BJ (cell line): ENCODE measurements around the gene GNPDA1. TPM values are rescaled to one million over a fixed set of nuclear protein-coding genes. Genes with fewer than 3 reads are reported as not detected.

Source experiments
- CTCF ChIA-PET: fragments of 350-600 bp; formaldehyde crosslinking; extraction: SDS; loops from one replicate; lab custom pipeline; 2021; ENCODE audit warnings: antibody characterized with exemption, inconsistent platforms; lab: Yijun Ruan, JAX
- POLR2A ChIA-PET: fragments of 300-600 bp; sonication (Branson Sonifier 250); formaldehyde crosslinking; extraction: SDS; loops from one replicate; lab custom pipeline; 2021; ENCODE audit warnings: antibody characterized with exemption; lab: Charles Lee
- DNase-seq: peaks from one replicate; pipeline ENCODE4 v3.0.0-alpha.2; 2011; ENCODE audit warnings: low read depth
- H3K27me3 ChIP-seq: 2 replicates; pipeline ENCODE4 v1.6.0; 2011; ENCODE audit warnings: low read length; ENCODE audit not compliant: control insufficient read depth, insufficient read depth
- H3K36me3 ChIP-seq: 2 replicates; pipeline ENCODE4 v1.5.1; 2011; ENCODE audit warnings: low read length; ENCODE audit not compliant: control insufficient read depth, insufficient read depth
- H3K4me3 ChIP-seq: 2 replicates; pipeline ENCODE4 v1.5.1; 2011; ENCODE audit warnings: low read depth, mild to moderate bottlenecking, control low read depth, low read length
- CTCF ChIP-seq: IDR thresholded peaks from 2 replicates; pipeline ENCODE4 v1.5.1; 2011; ENCODE audit warnings: low read depth, mild to moderate bottlenecking, control low read depth, inconsistent platforms, low read length, moderate library complexity; ENCODE audit not compliant: insufficient read depth
- polyA plus RNA-seq: library from polyadenylated mRNA; depleted of rRNA; stranded (reverse); fragments of >200 nt; gene quantifications from 2 replicates; pipeline ENCODE4 v1.2.3, GENCODE V29; 2011

Gene GNPDA1
- polyA plus RNA-seq, 1 experiment, result 12.5 TPM

GRCh38 chr5:141961466-141961865 lies 51.4 kb downstream of the GNPDA1 start:
- ChIA-PET CTCF (interaction anchor here (1.0 to 13.2 kb wide), 41 partner anchors 8 to 303 kb away, joined by 3 to 293 read pairs (median 7); partner anchors contain the start of genes ARAP3, DELE1, PCDH1 and RNF14), POLR2A (interaction anchor here (0.7 kb wide), 1 partner anchor 280 kb away, joined by 3 read pairs; the partner anchor contains the start of gene ARAP3)
- no peak for TF ChIP-seq CTCF
- Histone ChIP-seq H3K27me3 (no peaks in the 10 kb centered on the region), H3K36me3 (no peaks in the 10 kb centered on the region), H3K4me3 (no peak overlapping the region)
- no peak for DNase-seq

GRCh38 chr5:141960449-141961323 lies 52.1 kb downstream of the GNPDA1 start:
- no peaks in the 10 kb centered on the region for H3K36me3 ChIP-seq
- ChIA-PET CTCF (interaction anchor here (0.6 to 13.2 kb wide), 50 partner anchors 9 to 369 kb away, joined by 3 to 293 read pairs (median 5); partner anchors contain the start of genes ARAP3, DELE1, PCDH1 and RNF14), POLR2A (interaction anchor here (0.7 kb wide), 1 partner anchor 279 kb away, joined by 3 read pairs; the partner anchor contains the start of gene ARAP3)
- H3K4me3 ChIP-seq, result no peak overlapping the region
- peak; percentile 82 for TF ChIP-seq CTCF
- H3K27me3 ChIP-seq, result no peaks in the 10 kb centered on the region
- DNase-seq, result no peak

- no peak for DNase-seq
- peak; percentile 39 for TF ChIP-seq CTCF
- Histone ChIP-seq H3K27me3 (no peaks in the 10 kb centered on the region), H3K4me3 (no peak overlapping the region), H3K36me3 (no peaks in the 10 kb centered on the region)
- ChIA-PET CTCF (interaction anchor here (0.6 to 13.2 kb wide), 35 partner anchors 9 to 343 kb away, joined by 3 to 293 read pairs (median 7); partner anchors contain the start of genes ARAP3, DELE1, PCDH1 and RNF14), POLR2A (no interaction called here)
These were observed 52.8 kb downstream of the GNPDA1 start for GRCh38 chr5:141960018-141960417.

GRCh38 chr5:141958546-141959172 lies 54.2 kb downstream of the GNPDA1 start:
- Histone ChIP-seq H3K4me3 (no peak overlapping the region), H3K27me3 (no peaks in the 10 kb centered on the region), H3K36me3 (no peaks in the 10 kb centered on the region)
- POLR2A ChIA-PET, result no interaction called here
- CTCF ChIA-PET, result interaction anchor here (1.2 to 13.2 kb wide), 8 partner anchors 10 to 294 kb away, joined by 3 to 293 read pairs (median 48); partner anchors contain the start of genes PCDH1 and RNF14
- DNase-seq, result no peak
- no peak for TF ChIP-seq CTCF

- CTCF ChIA-PET, result interaction anchor here (0.5 to 13.2 kb wide), 8 partner anchors 11 to 1511 kb away, joined by 3 to 293 read pairs (median 12); partner anchors contain the start of genes PCDH1 and RNF14
- DNase-seq, result no peak
- POLR2A ChIA-PET, result no interaction called here
These were observed 54.7 kb downstream of the GNPDA1 start, which contains the start of gene PCDH12 for GRCh38 chr5:141958113-141958512. Gene PCDH12, minus strand, starts transcription at chr5:141958202. Its CDS starts 351 bp downstream, at chr5:141957851.

More at GRCh38 chr5:141958113-141958512, 54.7 kb downstream of the GNPDA1 start, which contains the start of gene PCDH12:
- H3K4me3 ChIP-seq, result no peak within 1 kb of the TSS
- no peaks in the 10 kb centered on the region for H3K36me3 ChIP-seq
- no peak for TF ChIP-seq CTCF
- 0 out of 2 replicates have a peak, but pooled peaks cover 2% of the 10 kb centered on the region for H3K27me3 ChIP-seq
